HG03521 (cell line): ENCODE data around the gene DBNL.
A peak's percentile ranks its signal among the peaks of the same experiment; 100 is the strongest.

ENCODE experiments used
- ATAC-seq: cut with Tn5 transposase; IDR thresholded peaks from one replicate; pipeline ENCODE4 v1.9.1; 2021; ENCODE audit warnings: mild to moderate bottlenecking, moderate library complexity; ENCODE audit not compliant: unreplicated experiment

Gene DBNL

GRCh38 chr7:44042221-44042620 lies 2.3 kb upstream of the DBNL start:
- no peak for ATAC-seq

- no peak for ATAC-seq
Observed at GRCh38 chr7:44043902-44044301, 600 bp upstream of the DBNL start.

GRCh38 chr7:44045226-44046014 lies 918 bp downstream of the DBNL start:
- peak; percentile 6 for ATAC-seq

GRCh38 chr7:44046321-44047061 lies 2.0 kb downstream of the DBNL start:
- peak; percentile 41 for ATAC-seq

GRCh38 chr7:44048031-44048795 lies 3.7 kb downstream of the DBNL start:
- ATAC-seq: no peak

- ATAC-seq: no peak
Observed at GRCh38 chr7:44050121-44050914, 5.8 kb downstream of the DBNL start.

- ATAC-seq: no peak
Observed at GRCh38 chr7:44050915-44051560, 6.5 kb downstream of the DBNL start.

- ATAC-seq: no peak
Observed at GRCh38 chr7:44051611-44052220, 7.2 kb downstream of the DBNL start.

GRCh38 chr7:44052771-44053365 lies 8.4 kb downstream of the DBNL start:
- no peak for ATAC-seq

GRCh38 chr7:44056681-44057080 lies 12.2 kb downstream of the DBNL start:
- ATAC-seq: no peak

- no peak for ATAC-seq
Observed at GRCh38 chr7:44057181-44057848, 12.8 kb downstream of the DBNL start.

- ATAC-seq: no peak
Observed at GRCh38 chr7:44057849-44058758, 13.6 kb downstream of the DBNL start.

- ATAC-seq: no peak
Observed at GRCh38 chr7:44058759-44059218, 14.3 kb downstream of the DBNL start.

- peak; percentile 59 for ATAC-seq
Observed at GRCh38 chr7:44059219-44060090, 15.0 kb downstream of the DBNL start.

- no peak for ATAC-seq
Observed at GRCh38 chr7:44060091-44060947, 15.8 kb downstream of the DBNL start.
